Measurements from ENCODE around the gene NKD2. TPM values are rescaled to one million over a fixed set of nuclear protein-coding genes. Genes with fewer than 3 reads are reported as not detected.

Gene NKD2, protein sequence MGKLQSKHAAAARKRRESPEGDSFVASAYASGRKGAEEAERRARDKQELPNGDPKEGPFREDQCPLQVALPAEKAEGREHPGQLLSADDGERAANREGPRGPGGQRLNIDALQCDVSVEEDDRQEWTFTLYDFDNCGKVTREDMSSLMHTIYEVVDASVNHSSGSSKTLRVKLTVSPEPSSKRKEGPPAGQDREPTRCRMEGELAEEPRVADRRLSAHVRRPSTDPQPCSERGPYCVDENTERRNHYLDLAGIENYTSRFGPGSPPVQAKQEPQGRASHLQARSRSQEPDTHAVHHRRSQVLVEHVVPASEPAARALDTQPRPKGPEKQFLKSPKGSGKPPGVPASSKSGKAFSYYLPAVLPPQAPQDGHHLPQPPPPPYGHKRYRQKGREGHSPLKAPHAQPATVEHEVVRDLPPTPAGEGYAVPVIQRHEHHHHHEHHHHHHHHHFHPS
- total RNA-seq (2022; extraction: Qiagen RNA extraction), result 17.9 to 25.5 TPM (median 24.3 TPM) in 5 replicates

DNA sequence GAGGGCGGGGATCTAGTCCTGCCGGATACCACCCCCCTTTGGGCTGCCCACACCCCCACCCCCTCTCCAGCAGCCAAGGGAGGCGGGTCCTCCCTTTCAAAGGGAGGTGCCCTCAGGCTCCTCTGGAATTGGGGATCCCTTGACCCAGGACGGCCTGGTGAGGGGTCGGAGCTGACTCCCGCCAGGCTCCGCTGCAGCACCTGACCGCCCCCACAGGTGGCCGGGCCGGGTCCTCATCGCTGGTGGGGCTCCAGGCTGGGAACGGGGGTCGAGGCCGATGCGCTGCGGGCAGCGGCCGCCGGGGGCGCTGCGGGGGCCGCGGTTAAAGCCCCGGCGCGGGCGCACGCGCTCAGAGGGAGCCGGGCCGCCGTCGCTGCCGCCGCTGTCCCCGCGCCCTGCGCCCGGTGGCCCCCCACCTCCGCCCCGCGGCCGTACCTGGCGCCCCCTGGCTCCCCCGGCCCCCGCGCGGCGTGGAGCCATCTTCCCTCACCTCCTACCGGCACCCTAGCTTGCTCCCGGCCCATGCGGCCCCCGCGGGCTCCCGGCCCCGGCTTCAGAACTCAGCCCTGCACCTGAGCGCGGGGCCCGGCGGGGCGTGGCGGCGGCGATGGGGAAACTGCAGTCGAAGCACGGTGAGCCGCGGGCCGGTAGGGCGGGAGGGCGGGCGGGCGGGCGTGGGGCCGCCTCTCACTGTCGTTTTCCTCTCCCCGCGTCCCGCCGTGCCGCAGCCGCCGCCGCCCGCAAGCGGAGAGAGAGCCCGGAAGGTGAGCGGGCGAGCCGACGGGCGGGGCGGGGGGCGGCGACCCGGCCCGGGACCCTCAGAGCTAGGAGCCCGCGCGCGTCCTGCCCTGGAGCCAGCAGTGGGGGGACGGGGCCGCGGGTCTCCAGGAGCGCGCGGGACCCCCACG lies at the start of gene NKD2:
NKD2 (plus strand) TSS at position 352 of the 908 bp plus-strand sequence; CDS start at position 608, 256 bp downstream.

Other genes with a start within 250 kb of the NKD2 start
- gene ZDHHC11B, start 224.1 kb upstream of the NKD2 start, total RNA-seq (2022; extraction: Qiagen RNA extraction), result 1.1 to 1.5 TPM (median 1.2 TPM) in 5 replicates
- 13.3 to 16.9 TPM (median 15.8 TPM) in 5 replicates for gene ZDHHC11, start 157.8 kb upstream of the NKD2 start, total RNA-seq (2022; extraction: Qiagen RNA extraction)
- 36.8 to 40.4 TPM (median 39.0 TPM) in 5 replicates for gene BRD9, start 116.0 kb upstream of the NKD2 start, total RNA-seq (2022; extraction: Qiagen RNA extraction)
- gene TRIP13, start 115.9 kb upstream of the NKD2 start, total RNA-seq (2022; extraction: Qiagen RNA extraction), result 62.7 to 68.3 TPM (median 65.8 TPM) in 5 replicates
- gene SLC12A7, start 103.3 kb downstream of the NKD2 start, total RNA-seq (2022; extraction: Qiagen RNA extraction), result 24.4 to 30.0 TPM (median 28.4 TPM) in 5 replicates
- gene SLC6A19, start 192.8 kb downstream of the NKD2 start, total RNA-seq (2022; extraction: Qiagen RNA extraction), result 0.42 to 0.71 TPM (median 0.66 TPM) in 5 replicates
- gene SLC6A18, start 216.6 kb downstream of the NKD2 start, total RNA-seq (2022; extraction: Qiagen RNA extraction), result 0.24 TPM in 1 of 5 replicates, not detected in the others